DOHH2 (cell line): ENCODE results near the gene CLDN14.

Experiments
- H3F3A ChIP-seq: fragments of 200-600 bp; sonication (generic), shearing (Covaris generic); 2 replicates; pipeline ENCODE4 v1.6.0; 2016; ENCODE audit warnings: antibody characterized with exemption, mild to moderate bottlenecking; ENCODE audit not compliant: control insufficient read depth, insufficient read depth
- H3K27ac ChIP-seq: fragments of 200-600 bp; sonication (generic); 2 replicates; pipeline ENCODE4 v1.5.1; 2014; ENCODE audit warnings: low read depth, mild to moderate bottlenecking, low read length, moderate library complexity
- H3K27me3 ChIP-seq: fragments of 200-600 bp; sonication (generic); 2 replicates; pipeline ENCODE4 v1.6.1; 2014; ENCODE audit warnings: mild to moderate bottlenecking, low read length, mixed read lengths; ENCODE audit not compliant: control insufficient read depth
- H3K36me3 ChIP-seq: fragments of 200-600 bp; sonication (generic); 2 replicates; pipeline ENCODE4 v1.6.1; 2014; ENCODE audit warnings: mild to moderate bottlenecking, low read length, moderate library complexity, mixed read lengths; ENCODE audit not compliant: control insufficient read depth
- H3K4me1 ChIP-seq: fragments of 200-600 bp; sonication (generic); 2 replicates; pipeline ENCODE4 v1.6.1; 2014; ENCODE audit warnings: mild to moderate bottlenecking, low read length, mixed read lengths; ENCODE audit not compliant: control insufficient read depth
- H3K4me2 ChIP-seq: fragments of 200-600 bp; sonication (generic); 2 replicates; pipeline ENCODE4 v1.6.0; 2014; ENCODE audit warnings: mild to moderate bottlenecking, low read length, moderate library complexity
- H3K4me3 ChIP-seq: fragments of 200-600 bp; sonication (generic); 2 replicates; pipeline ENCODE4 v1.5.1; 2014; ENCODE audit warnings: mild to moderate bottlenecking, low read length, mixed read lengths
- H3K79me2 ChIP-seq: fragments of 200-600 bp; sonication (generic); 2 replicates; pipeline ENCODE4 v1.6.1; 2014; ENCODE audit warnings: mild to moderate bottlenecking, low read length, mixed read lengths; ENCODE audit not compliant: control insufficient read depth
- H3K9me2 ChIP-seq: fragments of 200-600 bp; sonication (generic); replicated peaks from 2 replicates; pipeline ENCODE4 v1.6.1; 2014; ENCODE audit warnings: mild to moderate bottlenecking, low read length, mixed read lengths; ENCODE audit not compliant: control insufficient read depth
- H3K9me3 ChIP-seq: fragments of 200-600 bp; sonication (generic); 2 replicates; pipeline ENCODE4 v1.6.1; 2014; ENCODE audit warnings: antibody characterized with exemption, low read length, mixed read lengths; ENCODE audit not compliant: control insufficient read depth, insufficient read depth
- H4K20me1 ChIP-seq: fragments of 200-600 bp; sonication (generic); 2 replicates; pipeline ENCODE4 v1.6.0; 2014; ENCODE audit warnings: low read depth, mild to moderate bottlenecking, antibody characterized with exemption, low read length, moderate library complexity; ENCODE audit not compliant: control insufficient read depth, insufficient read depth
- CTCF ChIP-seq: fragments of 200-600 bp; sonication (generic); IDR thresholded peaks from one replicate; pipeline ENCODE4 v1.5.1; 2014; ENCODE audit warnings: antibody characterized with exemption, mild to moderate bottlenecking, low read depth, low read length; ENCODE audit not compliant: poor library complexity, severe bottlenecking
- EZH2phosphoT487 ChIP-seq: fragments of 200-600 bp; sonication (generic); IDR thresholded peaks from 2 replicates; pipeline ENCODE4 v1.6.1; 2017; ENCODE audit warnings: borderline replicate concordance, mild to moderate bottlenecking, antibody characterized with exemption, low read length, moderate library complexity, mixed read lengths

The CLDN14 gene

GRCh38 chr21:36494557-36494956 is 14.6 kb upstream of the CLDN14 start:
- Histone ChIP-seq H3K36me3 (no peaks in the 10 kb centered on the region), H3K27ac (no peak overlapping the region), H3K4me2 (no peak overlapping the region), H3F3A (no peaks in the 10 kb centered on the region), H3K4me1 (no peaks in the 10 kb centered on the region), H3K9me3 (peaks cover 4% of the 10 kb centered on the region; the same call in 1 of the 2 replicates), H3K27me3 (no peaks in the 10 kb centered on the region), H3K9me2 (no peaks in the 10 kb centered on the region), H4K20me1 (no peaks in the 10 kb centered on the region), H3K79me2 (no peaks in the 10 kb centered on the region), H3K4me3 (no peak overlapping the region)
- TF ChIP-seq EZH2phosphoT487: no peak
- TF ChIP-seq CTCF: no peak

GRCh38 chr21:36491209-36491910 is 11.4 kb upstream of the CLDN14 start:
- Histone ChIP-seq H3F3A (no peaks in the 10 kb centered on the region), H3K4me2 (no peak overlapping the region), H3K27ac (no peak overlapping the region), H3K9me2 (no peaks in the 10 kb centered on the region), H3K36me3 (no peaks in the 10 kb centered on the region), H4K20me1 (no peaks in the 10 kb centered on the region), H3K4me1 (no peaks in the 10 kb centered on the region), H3K4me3 (no peak overlapping the region), H3K27me3 (no peaks in the 10 kb centered on the region), H3K9me3 (peaks cover 4% of the 10 kb centered on the region; the same call in 1 of the 2 replicates), H3K79me2 (no peaks in the 10 kb centered on the region)
- TF ChIP-seq CTCF: no peak
- no peak for TF ChIP-seq EZH2phosphoT487

GRCh38 chr21:36489776-36490165 is 9.8 kb upstream of the CLDN14 start:
- Histone ChIP-seq H3K27me3 (no peaks in the 10 kb centered on the region), H3F3A (no peaks in the 10 kb centered on the region), H4K20me1 (no peaks in the 10 kb centered on the region), H3K9me3 (no peaks in the 10 kb centered on the region), H3K79me2 (no peaks in the 10 kb centered on the region), H3K4me2 (no peak overlapping the region), H3K9me2 (no peaks in the 10 kb centered on the region), H3K4me1 (no peaks in the 10 kb centered on the region), H3K4me3 (no peak overlapping the region), H3K27ac (no peak overlapping the region), H3K36me3 (no peaks in the 10 kb centered on the region)
- TF ChIP-seq EZH2phosphoT487 (no peak), CTCF (no peak)
